HG03039 (cell line): ENCODE data around the gene BHLHE23.

Source experiments
- ATAC-seq: cut with Tn5 transposase; IDR thresholded peaks from one replicate; pipeline ENCODE4 v1.9.1; 2021; ENCODE audit warnings: mild to moderate bottlenecking, moderate library complexity; ENCODE audit not compliant: unreplicated experiment

Gene BHLHE23

GRCh38 chr20:63006540-63007359 lies at the start of gene BHLHE23:
TSS of gene BHLHE23 (minus strand) at chr20:63006964. CDS start at chr20:63006774, 190 bp downstream.
- ATAC-seq, result no peak

GRCh38 chr20:63055575-63056235 lies 48.9 kb upstream of the BHLHE23 start:
- ATAC-seq, result no peak

- ATAC-seq, result no peak
Measured at GRCh38 chr20:63054681-63055240, 48.0 kb upstream of the BHLHE23 start.

GRCh38 chr20:63054103-63054474 lies 47.3 kb upstream of the BHLHE23 start:
- ATAC-seq, result no peak

- no peak for ATAC-seq
Measured at GRCh38 chr20:63053432-63054102, 46.8 kb upstream of the BHLHE23 start.

GRCh38 chr20:63052571-63053431 lies 46.0 kb upstream of the BHLHE23 start:
- ATAC-seq, result no peak

GRCh38 chr20:63051911-63052310 lies 45.1 kb upstream of the BHLHE23 start:
- no peak for ATAC-seq

GRCh38 chr20:63051186-63051860 lies 44.6 kb upstream of the BHLHE23 start:
- ATAC-seq, result no peak

- no peak for ATAC-seq
Measured at GRCh38 chr20:63050406-63050805, 43.6 kb upstream of the BHLHE23 start.

GRCh38 chr20:63049561-63050221 lies 42.9 kb upstream of the BHLHE23 start:
- ATAC-seq, result no peak

GRCh38 chr20:63049191-63049518 lies 42.4 kb upstream of the BHLHE23 start:
- no peak for ATAC-seq

- ATAC-seq, result no peak
Measured at GRCh38 chr20:63048516-63049190, 41.9 kb upstream of the BHLHE23 start.

GRCh38 chr20:63047946-63048345 lies 41.2 kb upstream of the BHLHE23 start:
- no peak for ATAC-seq

- ATAC-seq, result no peak
Measured at GRCh38 chr20:63047267-63047666, 40.5 kb upstream of the BHLHE23 start.

- no peak for ATAC-seq
Measured at GRCh38 chr20:63046841-63047240, 40.1 kb upstream of the BHLHE23 start.

- no peak for ATAC-seq
Measured at GRCh38 chr20:63045991-63046390, 39.2 kb upstream of the BHLHE23 start.

- no peak for ATAC-seq
Measured at GRCh38 chr20:63045401-63045800, 38.6 kb upstream of the BHLHE23 start.

GRCh38 chr20:63044605-63045004 lies 37.8 kb upstream of the BHLHE23 start:
- no peak for ATAC-seq

GRCh38 chr20:63044204-63044600 lies 37.4 kb upstream of the BHLHE23 start:
- ATAC-seq, result no peak
